Sigmoid colon (tissue), 4 donors: ENCODE results near the gene C12orf75.

ENCODE experiments used
- POLR2A ChIP-seq, 2 donors: fragments of 450-650 bp; IDR thresholded peaks; one replicate each; pipeline ENCODE4 v1.6.1; 2016; ENCODE audit warnings: antibody characterized with exemption in 2 of 2, mild to moderate bottlenecking in 2 of 2, moderate library complexity in 2 of 2
- POLR2AphosphoS5 ChIP-seq, 4 donors: sonication (generic); formaldehyde crosslinking; IDR thresholded peaks; one replicate each; pipeline ENCODE4 v1.6.1; 2017; ENCODE audit warnings: antibody characterized with exemption in 4 of 4
- TF ChIP-seq, protein P1 (sequence below), 4 experiments: fragments of 450-650 bp in 3 of 4; fragments of 200-600 bp in 1 of 4; IDR thresholded peaks; one replicate each; pipeline ENCODE4 v1.5.1; 2016 to 2019; ENCODE audit warnings: antibody characterized with exemption in 4 of 4, mild to moderate bottlenecking in 3 of 4, moderate library complexity in 2 of 4

DNA sequence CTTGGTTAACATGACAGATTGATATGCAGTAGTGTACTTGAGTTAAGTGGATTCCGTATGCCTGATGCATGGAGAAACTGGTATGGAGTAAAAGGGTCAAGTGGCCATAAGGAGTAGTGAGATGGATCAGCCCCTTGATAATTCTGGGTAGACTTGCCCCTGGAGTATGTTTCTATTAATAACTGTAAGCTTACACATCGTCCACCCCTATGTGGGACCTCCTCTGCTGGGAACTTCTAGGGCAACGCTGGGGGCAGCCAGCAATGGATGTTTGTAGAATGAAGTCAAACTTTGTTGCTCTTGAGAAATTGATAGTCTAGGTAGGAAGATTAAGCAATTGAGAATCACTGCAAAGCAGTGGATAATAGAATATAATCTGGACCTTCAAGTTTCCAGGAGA is 3.5 kb downstream of the C12orf75 start:
- TF ChIP-seq POLR2AphosphoS5 (IDR thresholded peaks at IDR 0.05) (no peak), POLR2A (IDR thresholded peaks at IDR 0.05) (no peak)
- TF ChIP-seq, protein P1, sequence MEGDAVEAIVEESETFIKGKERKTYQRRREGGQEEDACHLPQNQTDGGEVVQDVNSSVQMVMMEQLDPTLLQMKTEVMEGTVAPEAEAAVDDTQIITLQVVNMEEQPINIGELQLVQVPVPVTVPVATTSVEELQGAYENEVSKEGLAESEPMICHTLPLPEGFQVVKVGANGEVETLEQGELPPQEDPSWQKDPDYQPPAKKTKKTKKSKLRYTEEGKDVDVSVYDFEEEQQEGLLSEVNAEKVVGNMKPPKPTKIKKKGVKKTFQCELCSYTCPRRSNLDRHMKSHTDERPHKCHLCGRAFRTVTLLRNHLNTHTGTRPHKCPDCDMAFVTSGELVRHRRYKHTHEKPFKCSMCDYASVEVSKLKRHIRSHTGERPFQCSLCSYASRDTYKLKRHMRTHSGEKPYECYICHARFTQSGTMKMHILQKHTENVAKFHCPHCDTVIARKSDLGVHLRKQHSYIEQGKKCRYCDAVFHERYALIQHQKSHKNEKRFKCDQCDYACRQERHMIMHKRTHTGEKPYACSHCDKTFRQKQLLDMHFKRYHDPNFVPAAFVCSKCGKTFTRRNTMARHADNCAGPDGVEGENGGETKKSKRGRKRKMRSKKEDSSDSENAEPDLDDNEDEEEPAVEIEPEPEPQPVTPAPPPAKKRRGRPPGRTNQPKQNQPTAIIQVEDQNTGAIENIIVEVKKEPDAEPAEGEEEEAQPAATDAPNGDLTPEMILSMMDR (IDR thresholded peaks at IDR 0.05) = no peak
